Liver (tissue), 3 donors: ENCODE results near the gene LRP11.
"Not testable (repeated sequence)": the region's sequence is repeated elsewhere in the genome, so short reads cannot be mapped to it uniquely, and the experiment has no call there.

Experiments used
- ATF3 ChIP-seq: IDR thresholded peaks from 2 replicates; pipeline ENCODE4 v1.6.1; 2016; ENCODE audit warnings: antibody characterized with exemption
- HNF4G ChIP-seq: IDR thresholded peaks from 2 replicates; pipeline ENCODE4 v1.6.1; 2016; ENCODE audit warnings: antibody characterized with exemption
- JUND ChIP-seq, 2 donors: IDR thresholded peaks; 2 replicates each; pipeline ENCODE4 v1.6.1; 2016; ENCODE audit warnings: antibody characterized with exemption in 2 of 2
- RAD21 ChIP-seq, 2 donors: IDR thresholded peaks; 2 replicates each; pipeline ENCODE4 v1.6.1; 2016; ENCODE audit warnings: antibody characterized with exemption in 2 of 2, mild to moderate bottlenecking in 2 of 2
- REST ChIP-seq: IDR thresholded peaks from 2 replicates; pipeline ENCODE4 v1.6.1; 2016; ENCODE audit warnings: antibody characterized with exemption, mild to moderate bottlenecking
- SP1 ChIP-seq: IDR thresholded peaks from 2 replicates; pipeline ENCODE4 v1.6.1; 2018; ENCODE audit warnings: antibody characterized with exemption, mild to moderate bottlenecking
- TAF1 ChIP-seq: conservative IDR thresholded peaks from 2 replicates; pipeline ENCODE4 v1.6.1; 2016; ENCODE audit warnings: antibody characterized with exemption, mild to moderate bottlenecking
- TF ChIP-seq, protein P1 (sequence below): fragments of 150-350 bp; IDR thresholded peaks from 2 replicates; pipeline ENCODE4 v1.5.1; 2017; ENCODE audit warnings: improper control_type of control experiment, low read depth, low read length; ENCODE audit not compliant: missing input control
- donor health status: healthy.
- donor health status: healthy.

DNA sequence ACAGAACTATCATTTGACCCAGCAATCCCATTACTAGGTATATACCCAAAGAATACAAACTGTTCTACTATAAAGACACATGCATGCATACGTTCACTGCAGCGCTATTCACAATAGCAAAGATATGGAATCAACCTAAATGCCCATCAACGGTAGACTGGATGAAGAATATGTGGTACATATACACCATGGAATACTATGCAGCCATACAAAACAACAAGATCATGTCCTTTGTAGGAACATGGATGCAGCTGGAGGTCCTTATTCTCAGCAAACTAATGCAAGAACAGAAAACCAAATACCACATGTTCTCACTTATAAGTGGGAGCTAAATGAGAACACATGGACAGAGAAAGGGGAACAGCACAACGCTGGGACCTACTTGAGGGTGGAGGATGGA lies 15.8 kb downstream of the LRP11 start:
- TF ChIP-seq SP1; JUND (IDR thresholded peaks at IDR 0.05); REST; HNF4G; TAF1; ATF3; RAD21 (IDR thresholded peaks at IDR 0.05): not testable (repeated sequence)
- TF ChIP-seq, protein P1, sequence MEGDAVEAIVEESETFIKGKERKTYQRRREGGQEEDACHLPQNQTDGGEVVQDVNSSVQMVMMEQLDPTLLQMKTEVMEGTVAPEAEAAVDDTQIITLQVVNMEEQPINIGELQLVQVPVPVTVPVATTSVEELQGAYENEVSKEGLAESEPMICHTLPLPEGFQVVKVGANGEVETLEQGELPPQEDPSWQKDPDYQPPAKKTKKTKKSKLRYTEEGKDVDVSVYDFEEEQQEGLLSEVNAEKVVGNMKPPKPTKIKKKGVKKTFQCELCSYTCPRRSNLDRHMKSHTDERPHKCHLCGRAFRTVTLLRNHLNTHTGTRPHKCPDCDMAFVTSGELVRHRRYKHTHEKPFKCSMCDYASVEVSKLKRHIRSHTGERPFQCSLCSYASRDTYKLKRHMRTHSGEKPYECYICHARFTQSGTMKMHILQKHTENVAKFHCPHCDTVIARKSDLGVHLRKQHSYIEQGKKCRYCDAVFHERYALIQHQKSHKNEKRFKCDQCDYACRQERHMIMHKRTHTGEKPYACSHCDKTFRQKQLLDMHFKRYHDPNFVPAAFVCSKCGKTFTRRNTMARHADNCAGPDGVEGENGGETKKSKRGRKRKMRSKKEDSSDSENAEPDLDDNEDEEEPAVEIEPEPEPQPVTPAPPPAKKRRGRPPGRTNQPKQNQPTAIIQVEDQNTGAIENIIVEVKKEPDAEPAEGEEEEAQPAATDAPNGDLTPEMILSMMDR: not testable (repeated sequence)
